ENCODE data around the gene TADA2B. TPM values are rescaled to one million over a fixed set of nuclear protein-coding genes. Genes with fewer than 3 reads are reported as not detected.

Gene TADA2B
- total RNA-seq, 1 donor: 16.0 TPM

GRCh38 chr4:7104366-7105031 lies 61.3 kb downstream of the TADA2B start:
- DNase-seq (ENCODE audit: low read depth): no peak
- H3K4me3 ChIP-seq (ENCODE audit: low read depth, low read length): no peak overlapping the region
- TF ChIP-seq, protein P1, sequence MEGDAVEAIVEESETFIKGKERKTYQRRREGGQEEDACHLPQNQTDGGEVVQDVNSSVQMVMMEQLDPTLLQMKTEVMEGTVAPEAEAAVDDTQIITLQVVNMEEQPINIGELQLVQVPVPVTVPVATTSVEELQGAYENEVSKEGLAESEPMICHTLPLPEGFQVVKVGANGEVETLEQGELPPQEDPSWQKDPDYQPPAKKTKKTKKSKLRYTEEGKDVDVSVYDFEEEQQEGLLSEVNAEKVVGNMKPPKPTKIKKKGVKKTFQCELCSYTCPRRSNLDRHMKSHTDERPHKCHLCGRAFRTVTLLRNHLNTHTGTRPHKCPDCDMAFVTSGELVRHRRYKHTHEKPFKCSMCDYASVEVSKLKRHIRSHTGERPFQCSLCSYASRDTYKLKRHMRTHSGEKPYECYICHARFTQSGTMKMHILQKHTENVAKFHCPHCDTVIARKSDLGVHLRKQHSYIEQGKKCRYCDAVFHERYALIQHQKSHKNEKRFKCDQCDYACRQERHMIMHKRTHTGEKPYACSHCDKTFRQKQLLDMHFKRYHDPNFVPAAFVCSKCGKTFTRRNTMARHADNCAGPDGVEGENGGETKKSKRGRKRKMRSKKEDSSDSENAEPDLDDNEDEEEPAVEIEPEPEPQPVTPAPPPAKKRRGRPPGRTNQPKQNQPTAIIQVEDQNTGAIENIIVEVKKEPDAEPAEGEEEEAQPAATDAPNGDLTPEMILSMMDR (IDR thresholded peaks at IDR 0.05; ENCODE audit: insufficient read depth, low read depth, low read length): no peak

DNA sequence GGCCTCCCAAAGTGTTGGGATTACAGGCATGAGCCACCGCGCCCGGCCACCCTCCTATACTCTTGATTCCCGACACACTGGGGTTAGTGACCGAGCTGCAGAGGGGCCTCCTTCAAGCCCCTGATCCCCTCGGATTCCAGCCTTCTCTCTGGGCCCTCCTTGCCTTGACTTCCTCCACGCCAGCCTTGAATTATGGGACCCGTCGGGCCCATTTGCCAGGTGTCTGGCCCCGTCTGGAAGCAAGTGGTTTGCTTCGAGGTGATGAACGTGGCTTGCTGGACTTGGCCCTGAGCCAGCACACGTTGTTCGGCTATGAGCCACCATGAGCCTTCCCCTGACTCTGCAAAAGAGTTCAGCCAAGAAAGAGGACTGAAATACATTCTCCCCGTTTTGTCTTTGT lies 62.1 kb downstream of the TADA2B start:
- TF ChIP-seq, protein P1 (IDR thresholded peaks at IDR 0.05; ENCODE audit: insufficient read depth, low read depth, low read length): no peak
- no peak overlapping the region for H3K4me3 ChIP-seq (ENCODE audit: low read depth, low read length)
- no peak for DNase-seq (ENCODE audit: low read depth)

DNA sequence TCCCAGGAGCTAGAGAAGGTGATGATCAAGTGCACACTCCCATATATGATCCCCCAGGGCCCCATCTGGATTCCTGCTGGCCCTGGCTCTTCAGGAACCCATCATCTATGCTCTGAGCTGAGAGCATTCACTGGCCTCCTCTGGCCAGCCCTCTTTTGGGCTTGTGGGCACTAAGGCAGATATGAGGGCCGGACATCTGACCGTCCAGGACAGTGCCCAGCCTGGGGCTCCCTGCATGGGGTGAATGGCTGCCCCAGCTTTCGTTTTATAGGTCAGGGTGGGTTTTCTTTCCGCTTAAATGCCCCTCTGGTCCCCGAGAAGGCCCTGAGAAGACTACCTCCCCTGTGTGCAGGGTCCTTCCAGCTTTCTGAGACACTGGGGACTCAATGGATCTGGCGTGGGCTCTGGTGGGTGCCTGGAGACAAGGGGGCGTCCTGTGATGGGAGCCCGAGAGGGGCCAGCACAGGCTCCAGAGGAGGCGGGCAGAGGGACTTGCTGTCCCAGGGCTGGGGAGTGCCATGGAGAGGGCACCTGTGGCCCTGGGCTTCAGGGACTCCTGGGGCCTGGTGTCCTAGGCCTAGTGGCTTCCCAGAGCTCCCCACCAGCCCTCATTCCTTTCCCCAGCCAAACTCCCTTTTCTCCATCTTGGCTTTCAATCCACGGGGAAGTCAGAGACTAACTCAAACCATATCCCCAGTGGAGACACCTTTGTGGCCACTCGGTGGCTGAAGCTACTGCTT lies 64.2 kb downstream of the TADA2B start:
- DNase-seq (ENCODE audit: low read depth): no peak
- H3K4me3 ChIP-seq (ENCODE audit: low read depth, low read length): no peak overlapping the region
- TF ChIP-seq, protein P1 (IDR thresholded peaks at IDR 0.05; ENCODE audit: insufficient read depth, low read depth, low read length): no peak

Other genes starting within 250 kb of the TADA2B start
- 39.0 and 42.3 TPM in 2 replicates for gene TBC1D14, start 133.5 kb upstream of the TADA2B start, total RNA-seq
- 17.1 and 32.8 TPM in 2 replicates for gene GRPEL1, start 24.7 kb downstream of the TADA2B start, total RNA-seq
- gene SORCS2, start 149.2 kb downstream of the TADA2B start, total RNA-seq: under 0.01 TPM in 2 replicates